RPMI8226 (cell line): ENCODE measurements around the gene CYP39A1.

Source experiments
- DNase-seq: peaks from one replicate; pipeline ENCODE4 v3.0.0-alpha.2; 2015

CYP39A1 gene

GRCh38 chr6:46586906-46587305, 65.7 kb downstream of the CYP39A1 start:
- no peak for DNase-seq

GRCh38 chr6:46584586-46584985, 68.0 kb downstream of the CYP39A1 start:
- no peak for DNase-seq

- no peak for DNase-seq
These were observed 68.9 kb downstream of the CYP39A1 start for GRCh38 chr6:46583721-46584120.

GRCh38 chr6:46583081-46583480, 69.5 kb downstream of the CYP39A1 start:
- DNase-seq, result no peak

- no peak for DNase-seq
These were observed 71.0 kb downstream of the CYP39A1 start for GRCh38 chr6:46581459-46582177.

GRCh38 chr6:46575530-46575929, 77.1 kb downstream of the CYP39A1 start:
- no peak for DNase-seq

- DNase-seq, result no peak
These were observed 79.5 kb downstream of the CYP39A1 start for GRCh38 chr6:46573140-46573539.

GRCh38 chr6:46565531-46565930, 87.1 kb downstream of the CYP39A1 start:
- no peak for DNase-seq

- no peak for DNase-seq
These were observed 88.7 kb downstream of the CYP39A1 start for GRCh38 chr6:46563924-46564323.

GRCh38 chr6:46556053-46556452, 96.6 kb downstream of the CYP39A1 start:
- no peak for DNase-seq

- no peak for DNase-seq
These were observed 97.5 kb downstream of the CYP39A1 start for GRCh38 chr6:46555129-46555528.

- no peak for DNase-seq
These were observed 103.5 kb downstream of the CYP39A1 start for GRCh38 chr6:46549155-46549554.

GRCh38 chr6:46541556-46541955, 111.1 kb downstream of the CYP39A1 start:
- no peak for DNase-seq

- no peak for DNase-seq
These were observed 112.8 kb downstream of the CYP39A1 start for GRCh38 chr6:46539866-46540265.

- no peak for DNase-seq
These were observed 113.7 kb downstream of the CYP39A1 start for GRCh38 chr6:46538800-46539480.

GRCh38 chr6:46530896-46531295, 121.7 kb downstream of the CYP39A1 start:
- DNase-seq, result no peak

GRCh38 chr6:46528961-46529750, 123.5 kb downstream of the CYP39A1 start:
- no peak for DNase-seq

GRCh38 chr6:46526607-46527006, 126.0 kb downstream of the CYP39A1 start:
- no peak for DNase-seq

GRCh38 chr6:46525583-46525982, 127.0 kb downstream of the CYP39A1 start:
- DNase-seq, result no peak

GRCh38 chr6:46521464-46521971, 131.1 kb downstream of the CYP39A1 start:
- DNase-seq, result no peak

GRCh38 chr6:46517202-46517601, 135.4 kb downstream of the CYP39A1 start:
- no peak for DNase-seq

GRCh38 chr6:46513533-46513932, 139.1 kb downstream of the CYP39A1 start:
- no peak for DNase-seq

GRCh38 chr6:46511320-46511719, 141.3 kb downstream of the CYP39A1 start:
- DNase-seq, result no peak

- DNase-seq, result no peak
These were observed 142.0 kb downstream of the CYP39A1 start for GRCh38 chr6:46510651-46511050.
